ENCODE measurements around the gene WWP2. TPM values are rescaled to one million over a fixed set of nuclear protein-coding genes. Genes with fewer than 3 reads are reported as not detected.

WWP2 gene
- total RNA-seq, 1 experiment from 2014 or later = 22.8 TPM

DNA sequence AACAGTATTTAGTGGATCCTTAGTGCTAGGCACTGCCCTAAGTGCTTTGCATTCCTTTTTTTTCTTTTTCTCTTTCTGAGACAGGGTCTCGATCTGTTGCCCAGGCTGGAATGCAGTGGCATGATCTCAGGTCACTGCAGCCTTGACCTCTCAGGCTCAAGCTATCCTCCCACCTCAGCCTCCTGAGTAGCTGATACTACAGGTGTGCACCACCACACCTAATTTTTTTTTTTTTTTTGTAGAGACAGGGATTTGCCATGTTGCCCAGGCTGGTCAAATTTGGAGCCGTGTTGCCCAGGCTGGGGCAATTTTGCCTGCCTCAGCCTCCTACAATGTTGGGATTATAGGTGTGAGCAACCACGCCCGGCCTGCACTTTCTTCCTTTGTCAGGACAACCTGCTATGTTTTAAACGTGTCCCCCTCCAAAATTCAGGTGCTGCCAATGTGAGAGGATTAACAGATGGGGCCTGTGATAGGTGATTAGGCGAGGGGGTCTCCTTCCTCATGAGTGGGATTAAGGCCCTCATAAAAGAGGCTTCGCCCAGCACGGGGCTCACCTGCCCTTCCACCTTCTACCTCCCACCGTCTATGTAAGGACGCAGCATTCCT, 41.2 kb upstream of the WWP2 start:
- no peak for DNase-seq (ENCODE audit: low read depth, low spot score)
- peaks cover 2% of the 10 kb centered on the region for H3K36me3 ChIP-seq (ENCODE audit: control insufficient read depth, insufficient read depth, low read length)
- BruUV-seq (replicated peaks) = no TSS peak

DNA sequence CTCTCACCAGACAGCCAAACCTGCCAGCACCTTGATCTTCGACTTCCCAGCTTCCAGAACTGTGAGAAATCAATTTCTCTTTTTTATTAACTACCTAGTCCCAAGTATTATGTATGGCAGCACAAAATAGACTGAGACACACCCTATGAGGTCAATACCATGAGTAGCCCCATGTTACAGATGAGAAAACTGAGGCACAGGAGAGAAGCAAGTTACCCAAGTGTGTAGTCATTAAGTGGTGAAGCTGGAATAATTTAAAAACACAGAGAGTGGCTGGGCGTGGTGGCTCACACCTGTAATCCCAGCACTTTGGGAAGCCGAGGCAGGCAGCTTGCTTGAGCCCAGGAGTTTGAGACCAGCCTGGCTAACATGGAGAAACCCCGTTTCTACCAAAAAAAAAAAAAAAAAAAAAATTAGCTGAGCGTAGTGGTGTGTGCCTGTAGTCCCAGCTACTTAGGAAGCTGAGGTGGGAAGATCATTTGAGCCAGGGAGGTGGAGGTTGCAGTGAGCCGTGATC, 40.6 kb upstream of the WWP2 start:
- Histone ChIP-seq H3K36me3 (ENCODE audit: control insufficient read depth, insufficient read depth, low read length) (peaks cover 2% of the 10 kb centered on the region), H3K27ac (ENCODE audit: low read length) (peak overlapping the region; percentile 53), H3K4me3 (ENCODE audit: low read depth in 2 of 2, low read length in 2 of 2) (no peak overlapping the region), H3K9me3 (ENCODE audit: control insufficient read depth, insufficient read depth, low read depth, low read length) (no peaks in the 10 kb centered on the region), H3K4me1 (ENCODE audit: control insufficient read depth, insufficient read depth, low read length) (peaks cover 14% of the 10 kb centered on the region; the same call in 1 of the 2 replicates), H3K27me3 (ENCODE audit: control insufficient read depth, insufficient read depth, low read length) (no peaks in the 10 kb centered on the region)
- in situ Hi-C loops (cut with HindIII; ENCODE audit: low pct_unique_long_range_greater_than_20kb, low sequenced_read_pairs) = no loop called here
- no peak for TF ChIP-seq POLR2AphosphoS5 (IDR thresholded peaks at IDR 0.05; ENCODE audit: low read depth, low read length)
- TF ChIP-seq, protein P1, sequence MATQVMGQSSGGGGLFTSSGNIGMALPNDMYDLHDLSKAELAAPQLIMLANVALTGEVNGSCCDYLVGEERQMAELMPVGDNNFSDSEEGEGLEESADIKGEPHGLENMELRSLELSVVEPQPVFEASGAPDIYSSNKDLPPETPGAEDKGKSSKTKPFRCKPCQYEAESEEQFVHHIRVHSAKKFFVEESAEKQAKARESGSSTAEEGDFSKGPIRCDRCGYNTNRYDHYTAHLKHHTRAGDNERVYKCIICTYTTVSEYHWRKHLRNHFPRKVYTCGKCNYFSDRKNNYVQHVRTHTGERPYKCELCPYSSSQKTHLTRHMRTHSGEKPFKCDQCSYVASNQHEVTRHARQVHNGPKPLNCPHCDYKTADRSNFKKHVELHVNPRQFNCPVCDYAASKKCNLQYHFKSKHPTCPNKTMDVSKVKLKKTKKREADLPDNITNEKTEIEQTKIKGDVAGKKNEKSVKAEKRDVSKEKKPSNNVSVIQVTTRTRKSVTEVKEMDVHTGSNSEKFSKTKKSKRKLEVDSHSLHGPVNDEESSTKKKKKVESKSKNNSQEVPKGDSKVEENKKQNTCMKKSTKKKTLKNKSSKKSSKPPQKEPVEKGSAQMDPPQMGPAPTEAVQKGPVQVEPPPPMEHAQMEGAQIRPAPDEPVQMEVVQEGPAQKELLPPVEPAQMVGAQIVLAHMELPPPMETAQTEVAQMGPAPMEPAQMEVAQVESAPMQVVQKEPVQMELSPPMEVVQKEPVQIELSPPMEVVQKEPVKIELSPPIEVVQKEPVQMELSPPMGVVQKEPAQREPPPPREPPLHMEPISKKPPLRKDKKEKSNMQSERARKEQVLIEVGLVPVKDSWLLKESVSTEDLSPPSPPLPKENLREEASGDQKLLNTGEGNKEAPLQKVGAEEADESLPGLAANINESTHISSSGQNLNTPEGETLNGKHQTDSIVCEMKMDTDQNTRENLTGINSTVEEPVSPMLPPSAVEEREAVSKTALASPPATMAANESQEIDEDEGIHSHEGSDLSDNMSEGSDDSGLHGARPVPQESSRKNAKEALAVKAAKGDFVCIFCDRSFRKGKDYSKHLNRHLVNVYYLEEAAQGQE (IDR thresholded peaks at IDR 0.05; ENCODE audit: insufficient read depth in 1 of 2, low read depth in 2 of 2, low read length in 1 of 2) = no peak
- TF ChIP-seq, protein P2, sequence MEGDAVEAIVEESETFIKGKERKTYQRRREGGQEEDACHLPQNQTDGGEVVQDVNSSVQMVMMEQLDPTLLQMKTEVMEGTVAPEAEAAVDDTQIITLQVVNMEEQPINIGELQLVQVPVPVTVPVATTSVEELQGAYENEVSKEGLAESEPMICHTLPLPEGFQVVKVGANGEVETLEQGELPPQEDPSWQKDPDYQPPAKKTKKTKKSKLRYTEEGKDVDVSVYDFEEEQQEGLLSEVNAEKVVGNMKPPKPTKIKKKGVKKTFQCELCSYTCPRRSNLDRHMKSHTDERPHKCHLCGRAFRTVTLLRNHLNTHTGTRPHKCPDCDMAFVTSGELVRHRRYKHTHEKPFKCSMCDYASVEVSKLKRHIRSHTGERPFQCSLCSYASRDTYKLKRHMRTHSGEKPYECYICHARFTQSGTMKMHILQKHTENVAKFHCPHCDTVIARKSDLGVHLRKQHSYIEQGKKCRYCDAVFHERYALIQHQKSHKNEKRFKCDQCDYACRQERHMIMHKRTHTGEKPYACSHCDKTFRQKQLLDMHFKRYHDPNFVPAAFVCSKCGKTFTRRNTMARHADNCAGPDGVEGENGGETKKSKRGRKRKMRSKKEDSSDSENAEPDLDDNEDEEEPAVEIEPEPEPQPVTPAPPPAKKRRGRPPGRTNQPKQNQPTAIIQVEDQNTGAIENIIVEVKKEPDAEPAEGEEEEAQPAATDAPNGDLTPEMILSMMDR (IDR thresholded peaks at IDR 0.05) = no peak
- no peak for TF ChIP-seq SIN3A (IDR thresholded peaks at IDR 0.05; ENCODE audit: borderline replicate concordance, insufficient read depth, low read depth, low read length)
- TF ChIP-seq TCF7L2 (IDR thresholded peaks at IDR 0.05; ENCODE audit: low read depth, low read length) = no peak
- ChIA-PET CTCF (no interaction called here), POLR2A (no interaction called here)
- intact Hi-C loops (cut with micrococcal nuclease; ENCODE audit: unreplicated experiment) = no loop called here
- no TSS peak for BruUV-seq (replicated peaks)
- no peak for ATAC-seq
- DNase-seq (ENCODE audit: low read depth, low spot score) = no peak

More for the DNA sequence above, 41.2 kb upstream of the WWP2 start:
- intact Hi-C loops (cut with micrococcal nuclease; ENCODE audit: unreplicated experiment) = no loop called here
- CTCF ChIA-PET = no interaction called here
- H3K9me3 ChIP-seq (ENCODE audit: control insufficient read depth, insufficient read depth, low read depth, low read length) = no peaks in the 10 kb centered on the region
- no peak overlapping the region for H3K4me3 ChIP-seq (ENCODE audit: low read depth in 2 of 2, low read length in 2 of 2)
- TF ChIP-seq POLR2AphosphoS5 (IDR thresholded peaks at IDR 0.05; ENCODE audit: low read depth, low read length) (no peak), SIN3A (IDR thresholded peaks at IDR 0.05; ENCODE audit: borderline replicate concordance, insufficient read depth, low read depth, low read length) (no peak), TCF7L2 (IDR thresholded peaks at IDR 0.05; ENCODE audit: low read depth, low read length) (no peak)
- TF ChIP-seq, protein P1 (IDR thresholded peaks at IDR 0.05; ENCODE audit: insufficient read depth in 1 of 2, low read depth in 2 of 2, low read length in 1 of 2) = no peak
- TF ChIP-seq, protein P2 (IDR thresholded peaks at IDR 0.05) = no peak
- no peaks in the 10 kb centered on the region for H3K27me3 ChIP-seq (ENCODE audit: control insufficient read depth, insufficient read depth, low read length)
- peak overlapping the region; percentile 53 for H3K27ac ChIP-seq (ENCODE audit: low read length)
- POLR2A ChIA-PET = no interaction called here
- in situ Hi-C loops (cut with HindIII; ENCODE audit: low pct_unique_long_range_greater_than_20kb, low sequenced_read_pairs) = no loop called here
- H3K4me1 ChIP-seq (ENCODE audit: control insufficient read depth, insufficient read depth, low read length) = peaks cover 14% of the 10 kb centered on the region; the same call in 1 of the 2 replicates
- ATAC-seq = no peak
